HG02840 (cell line): ENCODE data around the gene NDUFA13.

Experiments used
- ATAC-seq: cut with Tn5 transposase; IDR thresholded peaks from one replicate; pipeline ENCODE4 v1.9.1; 2021; ENCODE audit warnings: mild to moderate bottlenecking, moderate library complexity, moderate number of reproducible peaks; ENCODE audit not compliant: unreplicated experiment, low FRiP score

Gene NDUFA13

DNA sequence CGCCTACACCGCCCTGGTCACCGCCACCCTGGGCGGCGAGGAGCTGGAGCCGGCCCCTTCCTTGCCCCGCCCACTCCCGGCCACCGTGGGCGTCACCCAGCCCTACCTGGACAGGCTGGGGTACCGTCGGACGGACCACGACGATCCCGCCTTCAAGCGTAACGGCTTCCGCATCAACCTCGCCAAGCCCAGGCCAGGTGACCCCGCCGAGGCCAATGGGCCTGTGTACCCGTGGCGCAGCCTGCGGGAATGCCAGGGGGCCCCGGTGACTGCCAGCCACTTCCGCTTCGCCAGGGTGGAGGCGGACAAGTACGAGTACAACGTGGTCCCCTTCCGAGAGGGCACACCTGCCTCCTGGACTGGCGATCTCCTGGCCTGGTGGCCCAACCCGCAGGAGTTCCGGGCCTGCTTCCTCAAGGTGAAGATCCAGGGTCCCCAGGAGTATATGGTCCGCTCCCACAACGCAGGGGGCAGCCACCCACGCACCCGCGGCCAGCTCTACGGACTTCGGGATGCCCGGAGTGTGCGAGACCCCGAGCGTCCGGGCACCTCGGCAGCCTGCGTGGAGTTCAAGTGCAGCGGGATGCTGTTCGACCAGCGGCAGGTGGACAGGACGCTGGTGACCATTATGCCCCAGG lies 29.0 kb downstream of the NDUFA13 start:
- ATAC-seq, result no peak

DNA sequence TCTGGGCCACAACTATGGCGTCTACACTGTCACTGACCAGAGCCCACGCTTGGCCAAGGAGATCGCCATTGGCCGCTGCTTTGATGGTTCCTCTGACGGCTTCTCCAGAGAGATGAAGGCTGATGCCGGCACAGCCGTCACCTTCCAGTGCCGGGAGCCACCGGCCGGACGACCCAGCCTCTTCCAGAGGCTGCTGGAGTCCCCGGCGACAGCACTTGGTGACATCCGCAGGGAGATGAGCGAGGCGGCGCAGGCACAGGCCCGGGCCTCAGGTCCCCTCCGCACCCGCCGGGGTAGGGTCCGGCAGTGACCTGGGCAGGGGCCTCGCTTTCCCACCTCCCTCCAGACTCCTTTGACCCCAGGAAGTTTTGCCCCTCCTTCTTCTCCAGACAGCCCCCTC lies 29.7 kb downstream of the NDUFA13 start:
- ATAC-seq, result no peak

DNA sequence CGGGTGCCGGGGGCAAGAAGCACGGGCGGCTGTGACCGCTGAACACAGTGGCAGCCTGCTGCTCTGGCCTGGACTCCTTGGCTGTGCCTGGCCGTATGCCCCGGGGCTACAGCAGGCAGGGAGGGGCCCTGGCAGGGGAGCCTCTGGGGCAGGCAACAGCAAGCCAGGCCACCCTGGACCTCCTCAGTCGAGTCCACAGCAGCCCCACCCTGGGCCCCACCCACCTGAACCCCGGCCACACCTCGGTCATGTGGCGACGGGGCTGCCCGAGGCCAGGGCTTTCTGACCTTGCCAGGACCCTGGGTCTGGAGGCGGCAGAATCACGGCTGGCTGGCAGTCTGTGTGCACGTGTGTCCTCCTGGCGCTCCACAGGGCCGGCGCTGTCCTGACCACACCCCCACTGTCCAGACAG lies 30.7 kb downstream of the NDUFA13 start:
- ATAC-seq, result no peak

DNA sequence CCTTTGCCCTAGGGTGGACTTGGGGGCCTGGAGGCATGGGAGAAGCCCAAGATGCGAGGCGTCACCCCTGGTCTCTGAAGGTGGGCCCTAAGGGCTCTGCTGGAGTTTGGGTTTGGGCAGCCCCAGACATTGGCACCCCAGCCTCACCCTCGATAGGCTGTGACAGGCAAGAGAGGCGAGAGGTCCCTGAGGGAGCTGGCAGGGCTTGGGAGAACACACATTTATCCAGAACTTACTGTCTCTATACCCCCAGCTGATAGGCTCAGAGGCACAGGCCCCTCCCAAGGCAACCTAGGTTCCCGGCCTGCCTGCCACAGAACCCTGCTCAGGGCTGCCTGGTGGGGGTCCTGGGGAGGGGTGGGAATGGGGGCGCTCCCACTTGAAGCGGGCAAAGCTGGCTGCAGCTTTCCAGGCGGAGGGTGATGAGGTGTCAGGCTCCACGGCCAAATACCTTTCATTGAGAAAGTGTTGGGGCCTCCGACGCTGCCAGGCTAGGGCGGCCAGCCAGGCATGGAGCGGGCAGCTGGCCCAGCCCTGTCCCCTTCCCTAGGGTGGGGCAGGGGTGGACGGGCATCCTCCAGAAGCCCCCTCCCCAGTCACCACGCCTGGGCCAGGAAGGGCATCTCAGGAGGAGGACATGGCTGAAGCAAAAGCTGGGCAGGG lies 31.8 kb downstream of the NDUFA13 start:
- ATAC-seq, result no peak

DNA sequence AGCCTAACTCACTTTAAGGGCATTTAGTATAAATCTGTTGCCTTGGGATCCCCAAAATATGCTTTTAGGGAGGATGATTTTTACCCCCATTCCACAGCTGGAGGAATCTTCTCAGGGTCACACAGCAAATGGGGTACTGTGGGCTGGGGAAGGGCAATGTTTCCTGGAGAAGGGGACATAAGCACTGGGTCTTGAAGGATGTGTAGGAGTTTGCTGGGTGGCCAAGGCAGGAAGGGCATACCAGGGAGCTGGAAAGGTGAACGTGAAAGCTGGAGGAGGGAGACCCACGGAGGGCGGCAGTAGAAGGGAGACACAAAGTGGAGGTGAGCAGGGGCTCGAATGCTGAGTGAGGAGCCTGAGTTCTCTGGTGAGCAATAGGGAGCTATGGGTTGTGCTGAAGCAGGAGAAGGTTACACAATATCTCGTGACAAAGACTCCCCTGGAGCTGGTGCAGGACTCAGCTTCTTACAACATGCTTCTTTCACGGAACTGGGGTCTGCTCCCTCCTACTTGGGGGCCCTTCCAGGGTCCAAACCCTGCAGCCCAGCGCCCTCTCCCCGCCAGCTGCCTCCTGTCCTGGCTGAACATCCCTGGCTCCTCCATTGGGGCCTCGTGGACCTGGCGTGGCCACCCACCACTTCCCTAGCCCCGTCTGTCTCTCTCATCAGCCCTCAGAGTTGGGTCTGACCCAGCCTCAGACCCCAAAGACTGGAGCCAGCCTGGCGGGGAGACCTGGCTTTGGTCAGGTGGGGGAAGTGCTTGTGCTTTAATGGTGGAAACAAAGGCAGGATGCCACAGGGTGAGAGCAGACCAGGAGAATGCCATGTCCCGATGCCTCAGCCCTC lies 33.1 kb downstream of the NDUFA13 start:
- no peak for ATAC-seq

DNA sequence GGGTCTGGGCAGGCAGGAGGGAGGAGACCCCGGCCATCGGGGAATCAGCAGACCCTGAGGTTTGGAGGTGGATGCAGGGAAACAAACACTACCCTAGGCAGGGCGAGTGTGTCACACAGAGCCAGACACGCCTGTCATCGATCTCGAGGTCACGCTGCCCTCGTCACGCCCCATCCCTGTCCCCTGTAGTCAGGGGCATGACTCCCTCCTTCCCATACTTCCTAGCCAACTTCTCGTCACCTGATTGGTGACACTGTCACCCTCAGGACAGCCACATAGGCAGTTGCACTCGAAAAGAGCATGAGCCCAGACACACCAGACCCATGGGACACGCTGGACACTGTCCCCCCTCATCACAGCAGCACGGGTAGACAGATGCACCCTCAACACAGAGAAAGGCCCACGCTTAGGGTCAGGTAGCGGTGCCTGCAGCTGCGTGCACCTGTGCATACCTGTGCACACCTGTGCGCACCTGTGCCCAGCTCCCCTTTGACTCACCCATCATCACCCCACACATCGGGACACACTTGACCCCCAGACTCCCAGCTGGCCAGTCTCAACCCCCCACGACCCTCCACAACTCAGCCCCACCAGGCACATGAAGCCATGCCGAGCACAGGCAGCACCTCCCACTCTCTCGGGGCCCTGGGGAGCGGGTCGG lies 33.9 kb downstream of the NDUFA13 start:
- no peak for ATAC-seq

DNA sequence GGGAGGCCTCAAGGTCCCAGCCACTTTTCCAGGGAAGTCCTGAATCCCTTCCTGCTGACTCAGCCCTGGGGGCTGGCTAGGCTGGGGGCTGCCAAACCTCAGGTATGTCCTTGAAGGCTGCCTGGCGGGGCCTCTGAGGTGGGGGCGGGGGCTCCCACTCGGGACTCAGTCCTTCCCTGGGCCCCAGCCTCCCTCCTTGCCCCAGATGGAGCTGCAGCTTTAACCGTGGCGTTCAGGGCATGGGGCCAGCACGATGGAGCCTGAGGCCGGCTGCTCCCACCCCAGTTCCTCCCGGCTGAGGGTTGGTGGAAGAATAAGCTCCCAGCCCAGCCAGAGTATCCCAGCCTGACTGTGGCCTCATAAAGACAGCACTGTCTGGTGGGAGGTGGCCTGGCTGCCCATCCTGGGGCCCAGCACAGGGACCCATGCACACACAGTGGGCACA lies 34.5 kb downstream of the NDUFA13 start:
- no peak for ATAC-seq

DNA sequence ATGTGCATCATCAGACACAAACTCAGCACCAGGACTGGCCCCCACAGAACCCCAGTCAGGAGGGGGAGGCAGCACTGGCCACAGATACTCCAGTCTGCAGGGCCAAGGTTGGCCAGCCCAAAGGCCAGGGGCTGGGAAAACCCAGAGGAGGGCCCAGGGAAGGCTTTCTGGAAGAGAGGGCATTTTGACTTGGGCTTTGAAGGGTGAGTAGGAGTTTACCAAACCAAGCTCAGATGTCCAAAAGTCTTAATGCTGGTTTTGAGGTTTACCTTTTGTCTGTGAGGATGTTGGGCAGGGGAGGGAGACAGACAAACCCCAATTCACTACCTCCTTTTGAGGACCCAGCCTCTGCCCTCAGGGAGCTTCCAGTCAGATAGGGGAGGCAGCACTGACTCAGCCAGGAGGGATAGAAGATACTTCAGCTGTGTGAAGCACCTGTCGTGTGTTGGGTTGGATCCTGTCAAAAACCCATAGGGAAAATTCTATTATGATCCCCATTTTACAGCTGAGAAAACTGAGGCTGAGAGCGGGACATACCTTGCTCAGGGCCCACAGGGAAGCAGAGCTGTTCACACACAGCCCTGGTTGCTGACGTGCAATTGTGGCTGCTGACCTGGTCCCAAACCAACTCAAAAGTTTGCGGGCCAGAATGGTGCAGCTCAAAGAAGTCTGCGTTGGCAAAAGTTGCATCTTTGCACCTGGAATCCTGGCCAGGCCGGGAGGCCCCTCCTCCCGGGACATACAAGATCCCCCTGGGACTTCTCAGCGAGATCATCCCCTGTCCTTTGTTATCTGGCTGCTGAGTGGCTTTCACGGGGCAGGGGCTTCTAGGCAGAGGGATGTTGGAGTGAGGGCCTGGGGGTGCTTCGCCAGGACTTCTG lies 35.2 kb downstream of the NDUFA13 start:
- ATAC-seq, result no peak

DNA sequence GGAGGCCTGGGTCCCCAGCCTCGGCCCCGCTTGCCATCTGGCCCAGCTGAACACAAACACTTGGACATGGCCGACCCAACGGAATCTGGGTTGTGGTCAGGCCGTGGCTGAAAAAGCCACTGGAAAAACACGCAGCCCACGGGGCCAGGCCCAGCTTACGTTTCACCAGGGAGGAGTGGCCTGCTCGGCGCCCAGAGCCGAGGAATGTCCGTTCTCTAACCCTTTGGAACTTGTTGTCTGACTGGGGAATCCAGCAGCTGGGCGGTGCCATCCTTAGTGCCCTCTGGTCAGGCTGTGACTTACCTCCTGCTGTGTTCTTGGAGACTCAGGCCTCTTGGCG lies 35.8 kb downstream of the NDUFA13 start:
- ATAC-seq, result no peak

DNA sequence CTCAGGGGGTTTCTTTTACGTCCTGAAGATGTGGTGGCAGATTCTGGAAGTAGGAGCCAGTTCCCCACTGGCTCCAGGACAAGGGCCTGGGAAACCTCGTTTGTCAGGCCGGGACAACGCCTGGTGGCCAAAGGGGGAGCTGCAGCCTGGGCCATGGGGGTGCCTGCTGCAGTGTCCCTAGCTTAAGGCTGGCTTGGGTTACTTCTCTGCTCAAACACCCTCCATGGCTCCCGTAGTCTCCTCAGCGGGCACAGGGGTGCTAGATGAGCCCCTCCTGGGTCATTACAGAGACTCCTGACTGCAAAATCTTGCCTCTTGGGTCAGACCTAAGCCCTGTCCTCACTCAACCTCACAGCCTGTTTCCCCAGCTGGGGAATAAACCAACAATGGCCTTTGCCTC lies 36.8 kb downstream of the NDUFA13 start:
- ATAC-seq, result no peak

DNA sequence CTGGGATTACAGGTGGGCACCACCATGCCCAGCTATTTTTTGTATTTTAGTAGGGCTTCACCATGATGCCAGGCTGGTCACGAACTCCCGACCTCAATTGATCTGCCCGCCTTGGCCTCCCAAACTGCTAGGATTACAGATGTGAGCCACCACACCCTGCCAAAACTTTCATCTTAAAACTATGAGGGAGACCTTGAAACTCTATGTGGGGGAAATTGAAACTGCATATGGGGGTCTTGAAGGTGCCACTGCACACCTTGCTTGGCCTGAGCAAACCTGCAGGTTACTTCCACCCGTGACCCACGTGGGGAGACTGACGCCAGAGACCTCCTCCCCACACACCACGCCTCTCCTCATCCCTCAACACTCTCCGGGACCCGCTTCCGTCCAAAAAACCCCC lies 37.6 kb downstream of the NDUFA13 start:
- no peak for ATAC-seq

DNA sequence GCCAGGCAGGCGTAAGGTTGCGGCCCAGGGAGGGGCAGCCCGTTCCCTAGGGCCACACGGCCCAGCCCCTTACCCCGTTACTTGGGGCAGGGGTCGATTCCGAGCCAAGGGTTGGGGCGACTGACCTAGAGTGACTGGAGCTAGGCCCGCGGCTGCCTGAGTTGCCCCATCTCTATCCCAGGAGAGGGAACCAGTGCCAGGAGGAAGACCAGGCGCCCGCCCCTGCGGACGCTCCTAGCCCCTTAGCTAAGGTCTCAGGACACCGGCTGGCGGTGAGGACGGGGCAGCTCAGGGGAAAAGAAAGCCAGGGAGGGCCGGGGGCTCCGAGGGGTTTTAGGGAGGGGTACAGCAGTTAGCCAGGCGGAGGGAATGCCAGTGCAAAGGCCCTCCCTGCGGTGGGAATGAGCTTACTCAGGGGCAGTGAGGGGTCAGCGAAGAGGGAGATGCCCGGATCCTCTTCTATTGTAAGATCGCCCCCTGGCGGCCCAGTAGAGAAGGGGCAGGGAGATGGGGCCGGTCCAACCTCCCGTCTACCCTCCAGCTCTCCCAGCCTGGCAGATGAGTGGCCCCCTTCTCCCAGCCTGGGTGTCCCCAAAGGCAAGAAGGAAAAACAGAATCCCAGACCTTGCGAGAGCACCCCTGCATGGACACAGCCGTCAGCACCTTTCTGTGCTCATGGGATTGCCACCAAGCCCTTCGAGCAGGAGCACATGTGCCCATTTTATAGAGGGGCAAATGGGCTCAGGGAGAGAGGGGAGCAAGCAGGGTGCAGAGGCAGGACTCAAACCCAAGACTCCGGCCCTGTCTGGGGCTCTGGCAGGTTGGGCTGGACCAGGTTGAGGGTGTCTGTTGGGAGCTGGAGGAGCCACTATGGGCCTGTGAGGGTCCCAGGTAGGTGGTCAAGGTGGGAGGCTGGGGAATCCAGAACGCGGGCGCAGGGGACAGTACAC lies 38.3 kb downstream of the NDUFA13 start:
- no peak for ATAC-seq

DNA sequence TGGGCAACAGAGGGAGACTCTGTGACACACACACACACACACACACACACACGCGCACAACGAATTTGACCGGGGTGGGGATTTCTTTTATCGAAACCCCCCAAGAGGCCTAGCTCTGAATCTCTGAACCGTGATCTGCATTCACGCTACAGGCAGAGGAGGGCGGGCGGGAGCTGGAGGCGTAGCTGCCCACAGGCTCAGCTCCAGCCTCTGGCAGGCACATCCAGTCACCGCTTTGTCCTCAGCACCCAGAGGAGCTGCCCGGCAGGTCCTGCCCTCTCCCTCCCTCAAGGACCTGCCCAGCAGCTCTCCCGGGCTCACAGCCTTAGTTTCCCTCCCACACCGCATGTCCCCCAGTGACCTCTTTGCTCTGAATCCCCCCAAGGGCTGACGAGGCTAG lies 42.0 kb downstream of the NDUFA13 start:
- no peak for ATAC-seq

DNA sequence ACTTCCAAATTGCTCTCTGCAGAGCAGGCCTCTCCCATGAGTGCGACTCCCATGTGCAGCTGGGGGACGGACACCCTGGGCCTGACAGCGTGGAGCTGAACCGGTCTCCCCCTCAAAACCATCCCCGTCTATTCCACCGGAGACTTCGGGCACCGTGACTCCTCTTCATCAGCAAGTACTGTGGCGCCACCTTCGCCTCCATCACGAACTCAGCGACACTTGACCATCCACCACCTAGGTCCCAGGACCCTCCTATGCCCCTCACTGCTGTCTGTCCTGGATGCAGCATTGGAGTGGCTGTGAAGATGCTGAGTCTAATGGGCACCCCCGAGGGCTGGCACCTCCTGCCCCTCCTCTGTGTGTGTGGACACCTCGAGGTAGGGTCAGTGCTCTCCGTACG lies 42.6 kb downstream of the NDUFA13 start:
- ATAC-seq, result no peak

DNA sequence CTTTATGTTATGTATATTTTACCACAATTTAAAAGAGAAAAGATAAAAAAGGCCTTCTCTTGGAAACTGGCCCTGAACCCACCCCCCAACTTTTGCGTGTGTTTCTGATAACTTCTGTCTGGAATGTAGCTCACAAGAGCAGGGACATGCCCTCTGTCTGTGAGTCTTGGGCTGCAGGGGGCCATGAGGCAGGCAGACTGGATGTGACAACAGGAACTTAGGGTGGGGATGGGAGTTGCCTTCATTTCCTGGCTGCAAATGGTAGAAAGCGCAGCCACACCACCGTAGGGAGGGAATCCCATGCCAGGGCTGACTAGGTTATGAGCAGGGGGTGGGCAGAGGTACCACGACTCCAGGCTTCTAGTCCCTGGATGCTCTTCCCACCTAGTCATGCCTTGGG lies 43.9 kb downstream of the NDUFA13 start:
- ATAC-seq, result no peak

DNA sequence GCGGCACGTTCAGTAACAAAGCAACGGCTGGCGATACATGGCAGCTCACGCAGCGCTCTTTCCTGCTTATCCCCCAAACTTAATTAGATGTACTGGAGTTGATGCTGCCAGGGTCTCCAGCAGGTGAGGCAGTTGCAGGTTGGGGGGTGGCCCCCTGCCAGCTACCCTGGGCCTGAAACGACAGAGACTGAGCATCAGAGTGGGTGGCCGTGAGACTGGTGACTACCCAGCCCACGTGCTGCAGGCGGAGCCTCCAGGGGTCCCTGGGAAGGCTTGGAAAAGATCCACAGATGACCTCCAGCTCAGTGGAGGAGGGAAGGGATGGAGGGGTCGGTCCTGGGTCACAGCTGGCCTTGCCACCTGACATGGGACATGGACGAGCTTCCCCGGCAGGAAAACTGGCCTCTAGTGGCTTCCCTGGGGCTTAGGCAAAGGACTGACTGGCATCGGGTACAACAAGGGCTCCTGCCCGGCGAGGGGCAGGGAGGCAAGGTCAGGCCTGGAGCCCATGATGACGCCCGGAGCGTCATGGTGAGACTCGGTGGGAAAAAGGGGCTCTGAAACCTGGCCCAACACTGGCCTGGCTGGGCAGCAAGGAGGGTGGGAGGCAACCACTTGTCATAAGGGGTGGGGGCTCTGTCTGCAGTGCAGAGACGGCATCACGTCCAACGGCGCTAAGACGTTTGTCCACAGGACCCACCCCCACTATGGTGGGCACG lies 46.1 kb downstream of the NDUFA13 start:
- ATAC-seq, result no peak

DNA sequence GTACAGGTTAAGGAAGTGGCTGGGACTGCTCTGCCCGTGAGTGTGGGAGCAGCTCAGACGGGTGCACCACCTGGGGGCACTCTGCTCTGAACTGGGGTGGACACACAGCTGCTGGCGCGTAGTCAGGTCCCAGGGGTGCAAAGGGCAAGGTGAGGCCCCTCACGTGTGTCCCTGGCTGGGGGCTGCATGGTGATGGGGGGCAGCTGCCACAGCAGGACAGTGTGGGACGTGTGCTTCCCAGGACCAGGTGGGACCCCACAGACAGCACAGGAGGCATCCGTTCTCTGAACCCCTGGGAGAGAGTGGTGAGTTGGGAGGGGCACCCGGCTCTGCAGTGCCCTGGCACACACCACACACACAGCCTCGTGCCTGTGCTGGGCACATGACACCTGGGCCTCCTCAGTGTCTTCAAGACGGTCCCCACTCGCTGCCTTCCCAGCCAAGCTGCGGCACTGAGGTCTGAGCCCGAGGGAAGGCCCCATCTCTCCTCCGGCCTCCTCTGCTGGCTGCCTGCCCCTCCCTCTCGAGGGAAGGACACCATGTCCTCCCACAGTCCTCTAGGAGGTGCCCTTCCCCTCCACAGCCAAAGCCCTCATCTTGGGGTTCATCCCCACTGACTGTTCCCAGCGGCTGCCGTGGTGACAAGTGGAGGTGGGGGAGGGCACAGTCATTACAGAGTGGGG lies 46.8 kb downstream of the NDUFA13 start:
- no peak for ATAC-seq

DNA sequence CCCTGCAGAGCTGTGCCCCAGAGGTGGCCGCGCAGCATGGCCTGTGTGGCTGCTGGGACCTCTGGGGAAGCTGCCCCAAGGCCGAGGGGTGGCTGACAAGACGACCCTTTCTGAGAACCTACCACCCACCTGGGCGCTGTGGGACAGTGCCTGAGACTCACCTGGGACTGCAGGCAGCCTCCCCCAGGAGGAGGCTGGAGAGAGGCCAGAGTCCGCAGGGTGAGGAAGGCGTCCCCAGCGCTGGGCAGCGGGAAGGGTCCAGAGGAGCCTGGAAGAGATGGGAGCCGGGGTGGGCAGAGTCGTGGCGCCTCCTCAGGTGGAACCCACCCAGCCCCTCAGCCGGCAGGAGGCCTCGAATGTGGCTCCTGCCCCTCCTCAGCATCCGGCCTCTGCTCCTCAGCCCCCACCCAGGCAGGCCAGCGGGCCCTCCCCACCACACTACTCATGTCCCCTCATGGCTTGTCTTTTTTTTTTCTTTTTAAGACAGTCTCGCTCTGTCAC lies 47.4 kb downstream of the NDUFA13 start:
- ATAC-seq, result no peak
